Gastroesophageal sphincter (tissue), 4 donors: ENCODE measurements around the gene NBL1. TPM values are rescaled to one million over a fixed set of nuclear protein-coding genes. Genes with fewer than 3 reads are reported as not detected.

Experiments
- ATAC-seq: fragments of 150-250 bp; one replicate; pipeline ENCODE4 v1.9.1; 2016; ENCODE audit warnings: mild to moderate bottlenecking, moderate library complexity
- H3K27ac ChIP-seq, 4 donors: fragments of 200-600 bp; sonication (generic) in 3 of 4; 1 replicate in 3 of 4; 2 replicates in 1 of 4; pipeline ENCODE4 v1.5.1; 2016 to 2019
- H3K27me3 ChIP-seq: fragments of 200-600 bp; sonication (generic); one replicate; pipeline ENCODE4 v1.5.1; 2019
- H3K36me3 ChIP-seq, 2 donors: fragments of 200-600 bp; sonication (generic); one replicate each; pipeline ENCODE4 v1.5.1; 2019; ENCODE audit warnings: control low read depth in 1 of 2
- H3K4me1 ChIP-seq, 3 donors: fragments of 200-600 bp; sonication (generic); 1 replicate in 2 of 3; 2 replicates in 1 of 3; pipeline ENCODE4 v1.5.1; 2016 to 2019; ENCODE audit warnings: control low read depth in 2 of 3
- H3K4me3 ChIP-seq, 2 donors: fragments of 200-600 bp; sonication (generic); one replicate each; pipeline ENCODE4 v1.5.1; 2019; ENCODE audit warnings: mild to moderate bottlenecking in 1 of 2, moderate library complexity in 1 of 2
- H3K9me3 ChIP-seq, 3 donors: fragments of 200-600 bp; sonication (generic); one replicate each; pipeline ENCODE4 v1.5.1; 2017 to 2019; ENCODE audit warnings: control low read depth in 2 of 3
- EP300 ChIP-seq: sonication (generic); formaldehyde crosslinking; IDR thresholded peaks from one replicate; pipeline ENCODE4 v1.6.1; 2017; ENCODE audit warnings: antibody characterized with exemption, mild to moderate bottlenecking
- POLR2A ChIP-seq, 2 donors: fragments of 450-650 bp; IDR thresholded peaks; one replicate each; pipeline ENCODE4 v1.6.1; 2017; ENCODE audit warnings: antibody characterized with exemption in 2 of 2, mild to moderate bottlenecking in 2 of 2, moderate library complexity in 1 of 2
- POLR2AphosphoS5 ChIP-seq: sonication (generic); formaldehyde crosslinking; IDR thresholded peaks from one replicate; pipeline ENCODE4 v1.6.1; 2017; ENCODE audit warnings: antibody characterized with exemption
- WGBS, 2 donors: methylation state at CpG; one replicate each; pipeline ENCODE4 v1.1.5; 2018; ENCODE audit warnings: low coverage in 1 of 2; 5-methylcytosine and 5-hydroxymethylcytosine counted together
- total RNA-seq, 4 donors: library from RNA; depleted of rRNA; stranded (reverse); fragments of >200 nt; gene quantifications; one replicate each; pipeline ENCODE4 v1.1.0, GENCODE V29; 2016
- TF ChIP-seq, protein P1 (sequence below), 4 experiments: fragments of 200-600 bp in 2 of 4; fragments of 450-650 bp in 2 of 4; sonication (generic) in 1 of 4; IDR thresholded peaks; one replicate each; pipeline ENCODE4 v1.5.1; 2017 to 2019; ENCODE audit warnings: antibody characterized with exemption in 4 of 4, mild to moderate bottlenecking in 2 of 4, moderate library complexity in 2 of 4

The NBL1 gene
- total RNA-seq, 4 donors from 2014 or later = 203 to 343 (median 301) TPM

GRCh38 chr1:19672237-19672636 is 28.1 kb downstream of the NBL1 start:
- no peak overlapping the region for H3K27ac ChIP-seq
- ATAC-seq = no peak
- H3K4me3 ChIP-seq = no peak overlapping the region
- peaks cover 55% of the 10 kb centered on the region for H3K27me3 ChIP-seq
- no peaks in the 10 kb centered on the region for H3K4me1 ChIP-seq
- no peak for TF ChIP-seq POLR2A (IDR thresholded peaks at IDR 0.05)
- TF ChIP-seq POLR2AphosphoS5 = no peak
- TF ChIP-seq, protein P1, sequence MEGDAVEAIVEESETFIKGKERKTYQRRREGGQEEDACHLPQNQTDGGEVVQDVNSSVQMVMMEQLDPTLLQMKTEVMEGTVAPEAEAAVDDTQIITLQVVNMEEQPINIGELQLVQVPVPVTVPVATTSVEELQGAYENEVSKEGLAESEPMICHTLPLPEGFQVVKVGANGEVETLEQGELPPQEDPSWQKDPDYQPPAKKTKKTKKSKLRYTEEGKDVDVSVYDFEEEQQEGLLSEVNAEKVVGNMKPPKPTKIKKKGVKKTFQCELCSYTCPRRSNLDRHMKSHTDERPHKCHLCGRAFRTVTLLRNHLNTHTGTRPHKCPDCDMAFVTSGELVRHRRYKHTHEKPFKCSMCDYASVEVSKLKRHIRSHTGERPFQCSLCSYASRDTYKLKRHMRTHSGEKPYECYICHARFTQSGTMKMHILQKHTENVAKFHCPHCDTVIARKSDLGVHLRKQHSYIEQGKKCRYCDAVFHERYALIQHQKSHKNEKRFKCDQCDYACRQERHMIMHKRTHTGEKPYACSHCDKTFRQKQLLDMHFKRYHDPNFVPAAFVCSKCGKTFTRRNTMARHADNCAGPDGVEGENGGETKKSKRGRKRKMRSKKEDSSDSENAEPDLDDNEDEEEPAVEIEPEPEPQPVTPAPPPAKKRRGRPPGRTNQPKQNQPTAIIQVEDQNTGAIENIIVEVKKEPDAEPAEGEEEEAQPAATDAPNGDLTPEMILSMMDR (IDR thresholded peaks at IDR 0.05) = no peak
- no peak for TF ChIP-seq EP300
- H3K36me3 ChIP-seq = no peaks in the 10 kb centered on the region
- WGBS, 2 donors = 30 to 57% methylated on average over 1 to 5 of the region's 6 CpGs
- no peaks in the 10 kb centered on the region for H3K9me3 ChIP-seq

DNA sequence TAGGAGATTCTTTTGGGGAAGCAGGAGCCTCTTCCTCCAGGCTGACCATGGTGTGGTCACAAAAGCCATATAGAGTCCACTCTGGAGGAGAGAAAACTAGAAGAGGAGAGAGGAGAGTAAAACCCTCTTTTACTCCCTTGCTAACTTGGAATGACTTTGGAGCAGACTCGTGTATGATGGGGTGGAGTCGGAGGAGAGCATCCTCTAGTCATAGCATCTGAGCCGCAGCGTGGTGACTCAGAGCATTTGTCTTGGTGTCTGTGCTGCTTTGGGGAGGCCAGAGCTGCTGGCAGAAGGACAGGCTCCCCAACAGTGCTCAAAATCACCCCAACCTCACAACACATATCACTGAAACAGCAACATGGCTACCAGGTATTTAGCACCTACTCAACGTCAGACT is 31.7 kb downstream of the NBL1 start:
- no peak for TF ChIP-seq POLR2AphosphoS5
- Histone ChIP-seq H3K4me3 (no peak overlapping the region), H3K36me3 (no peaks in the 10 kb centered on the region), H3K27ac (no peak overlapping the region), H3K27me3 (peaks cover 34% of the 10 kb centered on the region), H3K9me3 (no peaks in the 10 kb centered on the region), H3K4me1 (no peaks in the 10 kb centered on the region)
- no peak for ATAC-seq
- 60% methylated on average over 1 to 5 of the region's 5 CpGs for WGBS, 2 donors

DNA sequence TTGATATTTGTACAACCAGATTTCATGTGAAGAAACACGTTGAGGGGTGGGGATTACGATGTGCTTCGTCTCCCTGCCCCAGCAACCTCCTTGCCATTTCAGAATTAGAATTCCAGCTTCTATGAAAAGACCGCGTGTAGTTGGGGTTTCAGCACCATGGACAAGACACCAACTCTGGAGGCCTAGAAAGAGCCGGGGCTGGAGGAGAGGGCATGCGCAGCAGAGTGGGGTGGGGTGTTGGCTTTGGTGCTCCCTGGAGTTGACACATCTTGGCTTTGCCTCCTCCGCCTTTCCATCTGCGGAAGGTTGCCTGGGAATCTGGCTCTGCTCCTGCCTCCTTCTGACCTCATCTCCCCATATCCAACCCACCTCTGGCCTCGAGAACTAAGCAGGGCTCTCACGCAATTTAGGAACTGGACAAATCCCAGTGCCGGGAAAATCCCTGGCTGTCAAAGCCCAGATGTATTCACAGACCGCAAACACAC is 32.4 kb downstream of the NBL1 start:
- Histone ChIP-seq H3K9me3 (no peaks in the 10 kb centered on the region), H3K36me3 (peaks cover 0 to under 1% of the 10 kb centered on the region in 2 donors), H3K27me3 (peaks cover 31% of the 10 kb centered on the region), H3K4me3 (no peak overlapping the region), H3K27ac (no peak overlapping the region), H3K4me1 (no peaks in the 10 kb centered on the region)
- WGBS, 2 donors = 11 to 25% methylated on average over 3 to 12 of the region's 13 CpGs
- peak; percentile 91 for ATAC-seq
- TF ChIP-seq POLR2A (IDR thresholded peaks at IDR 0.05) (no peak), EP300 (no peak), POLR2AphosphoS5 (no peak)
- TF ChIP-seq, protein P1 (IDR thresholded peaks at IDR 0.05) = no peak

DNA sequence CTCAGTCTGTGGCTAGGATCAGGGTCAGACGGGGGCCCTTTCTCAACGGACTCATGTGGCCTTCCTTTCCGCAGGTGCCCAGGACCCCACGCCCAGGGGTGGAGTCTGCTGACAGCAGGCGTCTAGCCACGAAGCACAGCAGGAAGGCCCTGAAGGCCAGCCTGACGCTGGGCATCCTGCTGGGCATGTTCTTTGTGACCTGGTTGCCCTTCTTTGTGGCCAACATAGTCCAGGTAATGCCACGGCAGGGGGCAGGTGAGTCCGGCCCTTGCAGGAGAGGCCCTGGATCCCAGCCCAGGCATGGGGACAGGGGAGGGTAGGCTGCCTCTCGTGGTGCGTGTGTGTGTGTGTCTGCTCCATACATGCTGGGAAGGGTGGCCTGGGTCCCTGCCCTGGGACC is 34.4 kb downstream of the NBL1 start:
- no peak for ATAC-seq
- Histone ChIP-seq H3K27ac (no peak overlapping the region), H3K4me3 (no peak overlapping the region), H3K4me1 (no peaks in the 10 kb centered on the region), H3K36me3 (peaks cover 0 to 19% of the 10 kb centered on the region in 2 donors), H3K9me3 (no peaks in the 10 kb centered on the region), H3K27me3 (peaks cover 15% of the 10 kb centered on the region)
- WGBS, 2 donors = no CpG with 5 or more reads among the region's 11 CpGs
- TF ChIP-seq, protein P1 (IDR thresholded peaks at IDR 0.05) = no peak
- no peak for TF ChIP-seq POLR2A (IDR thresholded peaks at IDR 0.05)
- TF ChIP-seq POLR2AphosphoS5 = no peak
- no peak for TF ChIP-seq EP300

- no peak for TF ChIP-seq EP300
- TF ChIP-seq, protein P1 (IDR thresholded peaks at IDR 0.05) = no peak
- Histone ChIP-seq H3K9me3 (no peaks in the 10 kb centered on the region), H3K36me3 (peaks cover 0 to 19% of the 10 kb centered on the region in 2 donors), H3K27me3 (peaks cover 15% of the 10 kb centered on the region), H3K4me3 (no peak overlapping the region), H3K4me1 (no peaks in the 10 kb centered on the region), H3K27ac (no peak overlapping the region)
- 80% methylated on average over 1 of the region's 34 CpGs; no CpG with 5 or more reads in 1 of the 2 donors for WGBS, 2 donors
- ATAC-seq = no peak
Observed at GRCh38 chr1:19678931-19679453, 34.9 kb downstream of the NBL1 start.
